ENCODE data around the gene ZNF860. TPM values are rescaled to one million over a fixed set of nuclear protein-coding genes. Genes with fewer than 3 reads are reported as not detected.

The ZNF860 gene
- polyA plus RNA-seq, 1 of the 3 experiments (the other 2 are of a cell fraction) = not detected

DNA sequence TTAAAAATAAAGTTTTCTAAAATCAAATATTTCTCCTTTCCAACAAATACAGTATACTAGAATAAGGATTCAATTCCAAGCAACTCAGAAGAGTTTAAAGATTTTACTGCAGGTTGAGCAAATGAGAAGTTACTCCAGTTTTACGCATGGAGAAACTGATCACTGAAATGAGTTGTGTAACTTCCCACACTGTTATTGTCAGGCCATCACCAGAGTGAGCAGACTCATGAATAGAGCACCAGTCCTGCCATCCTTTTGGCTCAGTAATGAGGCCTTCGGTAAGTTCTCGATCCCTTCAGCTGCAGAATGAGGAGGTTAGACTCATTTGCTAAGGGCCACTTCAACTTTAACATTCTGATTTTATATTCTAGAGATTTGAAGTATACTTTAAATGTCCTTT is 48.6 kb upstream of the ZNF860 start:
- POLR2A ChIA-PET = interaction anchor here (0.6 kb wide), 1 partner anchor 757 kb away, joined by 3 read pairs; no protein-coding TSS in a partner anchor
- Histone ChIP-seq H3F3A (replicated peaks; ENCODE audit: insufficient read depth) (no peaks in the 10 kb centered on the region), H3K4me2 (no peak overlapping the region), H2AFZ (ENCODE audit: low read depth) (no peak overlapping the region), H3K9me3 (no peaks in the 10 kb centered on the region; the same call in 1 of the 2 replicates), H3K27ac (ENCODE audit: low read depth in 2 of 2, low read length in 1 of 2) (no peak overlapping the region), H3K27me3 (ENCODE audit: insufficient read depth) (no peaks in the 10 kb centered on the region), H3K9me2 (no peaks in the 10 kb centered on the region), H3K36me3 (replicated peaks in 1 of 2; ENCODE audit: control insufficient read depth in 1 of 2, insufficient read depth in 2 of 2, low read length in 1 of 2) (no peaks in the 10 kb centered on the region), H4K20me1 (ENCODE audit: insufficient read depth) (no peaks in the 10 kb centered on the region), H3K4me1 (ENCODE audit: control insufficient read depth in 1 of 2, insufficient read depth in 2 of 2, low read depth in 1 of 2, low read length in 1 of 2) (no peaks in the 10 kb centered on the region), H3K79me2 (ENCODE audit: insufficient read depth) (no peaks in the 10 kb centered on the region), H3K4me3 (ENCODE audit: low read depth in 2 of 2, low read length in 1 of 2) (no peak overlapping the region), H3K9ac (no peak overlapping the region)
- no peak for TF ChIP-seq EZH2phosphoT487 (IDR thresholded peaks at IDR 0.05; ENCODE audit: borderline replicate concordance, low read depth)
- TF ChIP-seq MEF2A (IDR thresholded peaks at IDR 0.05; ENCODE audit: borderline replicate concordance, low read depth) = no peak
- no peak for TF ChIP-seq SMC3 (IDR thresholded peaks at IDR 0.05; ENCODE audit: low read depth, low read length)
- TF ChIP-seq POLR2AphosphoS5 (IDR thresholded peaks at IDR 0.05; ENCODE audit: low read depth, low read length) = no peak
- TF ChIP-seq, protein P1, sequence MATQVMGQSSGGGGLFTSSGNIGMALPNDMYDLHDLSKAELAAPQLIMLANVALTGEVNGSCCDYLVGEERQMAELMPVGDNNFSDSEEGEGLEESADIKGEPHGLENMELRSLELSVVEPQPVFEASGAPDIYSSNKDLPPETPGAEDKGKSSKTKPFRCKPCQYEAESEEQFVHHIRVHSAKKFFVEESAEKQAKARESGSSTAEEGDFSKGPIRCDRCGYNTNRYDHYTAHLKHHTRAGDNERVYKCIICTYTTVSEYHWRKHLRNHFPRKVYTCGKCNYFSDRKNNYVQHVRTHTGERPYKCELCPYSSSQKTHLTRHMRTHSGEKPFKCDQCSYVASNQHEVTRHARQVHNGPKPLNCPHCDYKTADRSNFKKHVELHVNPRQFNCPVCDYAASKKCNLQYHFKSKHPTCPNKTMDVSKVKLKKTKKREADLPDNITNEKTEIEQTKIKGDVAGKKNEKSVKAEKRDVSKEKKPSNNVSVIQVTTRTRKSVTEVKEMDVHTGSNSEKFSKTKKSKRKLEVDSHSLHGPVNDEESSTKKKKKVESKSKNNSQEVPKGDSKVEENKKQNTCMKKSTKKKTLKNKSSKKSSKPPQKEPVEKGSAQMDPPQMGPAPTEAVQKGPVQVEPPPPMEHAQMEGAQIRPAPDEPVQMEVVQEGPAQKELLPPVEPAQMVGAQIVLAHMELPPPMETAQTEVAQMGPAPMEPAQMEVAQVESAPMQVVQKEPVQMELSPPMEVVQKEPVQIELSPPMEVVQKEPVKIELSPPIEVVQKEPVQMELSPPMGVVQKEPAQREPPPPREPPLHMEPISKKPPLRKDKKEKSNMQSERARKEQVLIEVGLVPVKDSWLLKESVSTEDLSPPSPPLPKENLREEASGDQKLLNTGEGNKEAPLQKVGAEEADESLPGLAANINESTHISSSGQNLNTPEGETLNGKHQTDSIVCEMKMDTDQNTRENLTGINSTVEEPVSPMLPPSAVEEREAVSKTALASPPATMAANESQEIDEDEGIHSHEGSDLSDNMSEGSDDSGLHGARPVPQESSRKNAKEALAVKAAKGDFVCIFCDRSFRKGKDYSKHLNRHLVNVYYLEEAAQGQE (IDR thresholded peaks at IDR 0.05; ENCODE audit: low read depth, low read length) = no peak
- TF ChIP-seq, protein P2, sequence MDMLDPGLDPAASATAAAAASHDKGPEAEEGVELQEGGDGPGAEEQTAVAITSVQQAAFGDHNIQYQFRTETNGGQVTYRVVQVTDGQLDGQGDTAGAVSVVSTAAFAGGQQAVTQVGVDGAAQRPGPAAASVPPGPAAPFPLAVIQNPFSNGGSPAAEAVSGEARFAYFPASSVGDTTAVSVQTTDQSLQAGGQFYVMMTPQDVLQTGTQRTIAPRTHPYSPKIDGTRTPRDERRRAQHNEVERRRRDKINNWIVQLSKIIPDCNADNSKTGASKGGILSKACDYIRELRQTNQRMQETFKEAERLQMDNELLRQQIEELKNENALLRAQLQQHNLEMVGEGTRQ (IDR thresholded peaks at IDR 0.05; ENCODE audit: borderline replicate concordance, low read depth, low read length) = no peak
- TF ChIP-seq TCF12 (IDR thresholded peaks at IDR 0.05) = no peak
- no peak for TF ChIP-seq FOXJ3 (CRISPR knock-in tag; IDR thresholded peaks at IDR 0.05)
- TF ChIP-seq, protein P3, sequence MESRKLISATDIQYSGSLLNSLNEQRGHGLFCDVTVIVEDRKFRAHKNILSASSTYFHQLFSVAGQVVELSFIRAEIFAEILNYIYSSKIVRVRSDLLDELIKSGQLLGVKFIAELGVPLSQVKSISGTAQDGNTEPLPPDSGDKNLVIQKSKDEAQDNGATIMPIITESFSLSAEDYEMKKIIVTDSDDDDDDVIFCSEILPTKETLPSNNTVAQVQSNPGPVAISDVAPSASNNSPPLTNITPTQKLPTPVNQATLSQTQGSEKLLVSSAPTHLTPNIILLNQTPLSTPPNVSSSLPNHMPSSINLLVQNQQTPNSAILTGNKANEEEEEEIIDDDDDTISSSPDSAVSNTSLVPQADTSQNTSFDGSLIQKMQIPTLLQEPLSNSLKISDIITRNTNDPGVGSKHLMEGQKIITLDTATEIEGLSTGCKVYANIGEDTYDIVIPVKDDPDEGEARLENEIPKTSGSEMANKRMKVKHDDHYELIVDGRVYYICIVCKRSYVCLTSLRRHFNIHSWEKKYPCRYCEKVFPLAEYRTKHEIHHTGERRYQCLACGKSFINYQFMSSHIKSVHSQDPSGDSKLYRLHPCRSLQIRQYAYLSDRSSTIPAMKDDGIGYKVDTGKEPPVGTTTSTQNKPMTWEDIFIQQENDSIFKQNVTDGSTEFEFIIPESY (IDR thresholded peaks at IDR 0.05; ENCODE audit: borderline replicate concordance, low read depth) = no peak
- TF ChIP-seq JUND (IDR thresholded peaks at IDR 0.05) = no peak
- no peak for DNase-seq
- CTCF ChIA-PET = no interaction called here
- 67% methylated on average over 3 of the region's 3 CpGs for WGBS (ENCODE audit: low lambda C conversion rate)

DNA sequence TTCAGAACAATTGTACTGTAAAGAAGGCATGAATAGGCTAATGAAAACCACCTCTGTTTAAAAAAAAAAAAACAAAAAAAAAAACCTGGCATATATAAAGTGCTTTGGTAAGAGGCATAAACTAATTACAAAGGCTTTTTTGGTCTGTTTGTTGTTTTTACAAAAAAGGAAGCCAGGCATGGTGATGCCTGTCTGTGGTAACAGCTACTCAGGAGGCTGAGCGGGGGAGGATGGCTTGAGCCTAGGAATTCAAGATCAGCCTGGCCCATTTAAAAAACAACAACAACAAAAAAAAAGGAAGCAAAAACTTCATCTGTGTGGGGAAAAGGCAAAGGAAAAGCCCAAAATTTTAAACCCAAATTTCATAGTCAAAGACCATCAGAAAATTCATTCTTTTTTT is 47.5 kb upstream of the ZNF860 start:
- Histone ChIP-seq H3K9me3 (no peaks in the 10 kb centered on the region; the same call in 1 of the 2 replicates), H4K20me1 (ENCODE audit: insufficient read depth) (no peaks in the 10 kb centered on the region), H3K27ac (ENCODE audit: low read depth in 2 of 2, low read length in 1 of 2) (no peak overlapping the region), H3K36me3 (replicated peaks in 1 of 2; ENCODE audit: control insufficient read depth in 1 of 2, insufficient read depth in 2 of 2, low read length in 1 of 2) (no peaks in the 10 kb centered on the region), H3K27me3 (ENCODE audit: insufficient read depth) (no peaks in the 10 kb centered on the region), H3F3A (replicated peaks; ENCODE audit: insufficient read depth) (no peaks in the 10 kb centered on the region), H2AFZ (ENCODE audit: low read depth) (no peak overlapping the region), H3K4me2 (no peak overlapping the region), H3K4me1 (ENCODE audit: control insufficient read depth in 1 of 2, insufficient read depth in 2 of 2, low read depth in 1 of 2, low read length in 1 of 2) (no peaks in the 10 kb centered on the region), H3K9me2 (no peaks in the 10 kb centered on the region), H3K4me3 (ENCODE audit: low read depth in 2 of 2, low read length in 1 of 2) (no peak overlapping the region), H3K79me2 (ENCODE audit: insufficient read depth) (no peaks in the 10 kb centered on the region), H3K9ac (no peak overlapping the region)
- WGBS (ENCODE audit: low lambda C conversion rate) = 42% methylated on average over 1 of the region's 1 CpG
- TF ChIP-seq CHD2 (IDR thresholded peaks at IDR 0.05; ENCODE audit: low read length, partially characterized antibody) (no peak), ELF1 (IDR thresholded peaks at IDR 0.05) (no peak), MEF2A (IDR thresholded peaks at IDR 0.05; ENCODE audit: borderline replicate concordance, low read depth) (no peak), MXI1 (IDR thresholded peaks at IDR 0.05; ENCODE audit: low read depth, low read length) (no peak), YY1 (IDR thresholded peaks at IDR 0.05; ENCODE audit: low read depth) (no peak)
- TF ChIP-seq, protein P4, sequence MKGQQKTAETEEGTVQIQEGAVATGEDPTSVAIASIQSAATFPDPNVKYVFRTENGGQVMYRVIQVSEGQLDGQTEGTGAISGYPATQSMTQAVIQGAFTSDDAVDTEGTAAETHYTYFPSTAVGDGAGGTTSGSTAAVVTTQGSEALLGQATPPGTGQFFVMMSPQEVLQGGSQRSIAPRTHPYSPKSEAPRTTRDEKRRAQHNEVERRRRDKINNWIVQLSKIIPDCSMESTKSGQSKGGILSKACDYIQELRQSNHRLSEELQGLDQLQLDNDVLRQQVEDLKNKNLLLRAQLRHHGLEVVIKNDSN (IDR thresholded peaks at IDR 0.05; ENCODE audit: borderline replicate concordance, low read depth) = no peak
- TF ChIP-seq, protein P5, sequence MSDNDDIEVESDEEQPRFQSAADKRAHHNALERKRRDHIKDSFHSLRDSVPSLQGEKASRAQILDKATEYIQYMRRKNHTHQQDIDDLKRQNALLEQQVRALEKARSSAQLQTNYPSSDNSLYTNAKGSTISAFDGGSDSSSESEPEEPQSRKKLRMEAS (IDR thresholded peaks at IDR 0.05; ENCODE audit: low read depth) = no peak
- DNase-seq = no peak
- POLR2A ChIA-PET = no interaction called here
- CTCF ChIA-PET = no interaction called here
